ENCODE measurements around the gene TNIP3. TPM values are rescaled to one million over a fixed set of nuclear protein-coding genes. Genes with fewer than 3 reads are reported as not detected.

Gene TNIP3
- total RNA-seq, 4 donors from 2014 or later: 0.81 TPM; not detected in 3

- TF ChIP-seq POLR2A (IDR thresholded peaks at IDR 0.05): no peak
- TF ChIP-seq EP300 (IDR thresholded peaks at IDR 0.05): no peak
- TF ChIP-seq POLR2AphosphoS5 (IDR thresholded peaks at IDR 0.05): no peak
- TF ChIP-seq CTCF (IDR thresholded peaks at IDR 0.05): no peak
- Histone ChIP-seq H3K27me3 (no peaks in the 10 kb centered on the region), H3K4me1 (no peaks in the 10 kb centered on the region), H3K36me3 (no peaks in the 10 kb centered on the region), H3K4me3 (no peak overlapping the region), H3K9me3 (no peaks in the 10 kb centered on the region), H3K27ac (no peak overlapping the region)
- WGBS, 2 donors (ENCODE audit: low coverage in 1 of 2): 31 to 41% methylated on average over 2 to 4 of the region's 4 CpGs
- no peak for ATAC-seq
Measured at GRCh38 chr4:121148000-121148399, 16.1 kb downstream of the TNIP3 start.

GRCh38 chr4:121146530-121146929 lies 17.6 kb downstream of the TNIP3 start:
- WGBS, 2 donors (ENCODE audit: low coverage in 1 of 2): 39 to 46% methylated on average over 1 of the region's 1 CpG
- Histone ChIP-seq H3K27ac (no peak overlapping the region), H3K27me3 (no peaks in the 10 kb centered on the region), H3K4me1 (no peaks in the 10 kb centered on the region), H3K36me3 (no peaks in the 10 kb centered on the region), H3K4me3 (no peak overlapping the region), H3K9me3 (no peaks in the 10 kb centered on the region)
- TF ChIP-seq EP300 (IDR thresholded peaks at IDR 0.05) (no peak), CTCF (IDR thresholded peaks at IDR 0.05) (no peak), POLR2A (IDR thresholded peaks at IDR 0.05) (no peak), POLR2AphosphoS5 (IDR thresholded peaks at IDR 0.05) (no peak)
- ATAC-seq: no peak

- Histone ChIP-seq H3K27ac (no peak overlapping the region), H3K4me1 (no peaks in the 10 kb centered on the region), H3K4me3 (no peak overlapping the region), H3K27me3 (no peaks in the 10 kb centered on the region), H3K9me3 (no peaks in the 10 kb centered on the region), H3K36me3 (no peaks in the 10 kb centered on the region)
- ATAC-seq: no peak
- WGBS, 2 donors (ENCODE audit: low coverage in 1 of 2): 88 to 90% methylated on average over 1 of the region's 1 CpG
- TF ChIP-seq POLR2AphosphoS5 (IDR thresholded peaks at IDR 0.05) (no peak), POLR2A (IDR thresholded peaks at IDR 0.05) (no peak), CTCF (IDR thresholded peaks at IDR 0.05) (no peak), EP300 (IDR thresholded peaks at IDR 0.05) (no peak)
Measured at GRCh38 chr4:121145430-121145829, 18.7 kb downstream of the TNIP3 start.

GRCh38 chr4:121144021-121144420 lies 20.1 kb downstream of the TNIP3 start:
- Histone ChIP-seq H3K4me1 (no peaks in the 10 kb centered on the region), H3K36me3 (no peaks in the 10 kb centered on the region), H3K27ac (no peak overlapping the region), H3K4me3 (no peak overlapping the region), H3K27me3 (no peaks in the 10 kb centered on the region), H3K9me3 (no peaks in the 10 kb centered on the region)
- 60 to 80% methylated on average over 2 of the region's 2 CpGs for WGBS, 2 donors (ENCODE audit: low coverage in 1 of 2)
- TF ChIP-seq POLR2A (IDR thresholded peaks at IDR 0.05): no peak
- no peak for ATAC-seq

GRCh38 chr4:121143131-121143530 lies 21.0 kb downstream of the TNIP3 start:
- H3K9me3 ChIP-seq: no peaks in the 10 kb centered on the region
- H3K4me3 ChIP-seq: no peak overlapping the region
- no peak for ATAC-seq
- no peak overlapping the region for H3K27ac ChIP-seq
- H3K27me3 ChIP-seq: no peaks in the 10 kb centered on the region
- TF ChIP-seq POLR2A (IDR thresholded peaks at IDR 0.05) (no peak), EP300 (IDR thresholded peaks at IDR 0.05) (no peak), CTCF (IDR thresholded peaks at IDR 0.05) (no peak), POLR2AphosphoS5 (IDR thresholded peaks at IDR 0.05) (no peak)
- H3K4me1 ChIP-seq: no peaks in the 10 kb centered on the region
- H3K36me3 ChIP-seq: no peaks in the 10 kb centered on the region
